22Rv1 (cell line): ENCODE measurements around the gene IL2RG.

ENCODE experiments used
- H3K27ac ChIP-seq: fragments of 450-650 bp; 2 replicates; pipeline ENCODE4 v1.5.1; 2017
- ZFX ChIP-seq: fragments of 450-650 bp; IDR thresholded peaks from 2 replicates; pipeline ENCODE4 v1.6.1; 2017; ENCODE audit warnings: antibody characterized with exemption, borderline replicate concordance
- TF ChIP-seq, protein P1 (sequence below): fragments of 450-650 bp; IDR thresholded peaks from 2 replicates; pipeline ENCODE4 v1.5.1; 2017; ENCODE audit warnings: mild to moderate bottlenecking

The IL2RG gene

DNA sequence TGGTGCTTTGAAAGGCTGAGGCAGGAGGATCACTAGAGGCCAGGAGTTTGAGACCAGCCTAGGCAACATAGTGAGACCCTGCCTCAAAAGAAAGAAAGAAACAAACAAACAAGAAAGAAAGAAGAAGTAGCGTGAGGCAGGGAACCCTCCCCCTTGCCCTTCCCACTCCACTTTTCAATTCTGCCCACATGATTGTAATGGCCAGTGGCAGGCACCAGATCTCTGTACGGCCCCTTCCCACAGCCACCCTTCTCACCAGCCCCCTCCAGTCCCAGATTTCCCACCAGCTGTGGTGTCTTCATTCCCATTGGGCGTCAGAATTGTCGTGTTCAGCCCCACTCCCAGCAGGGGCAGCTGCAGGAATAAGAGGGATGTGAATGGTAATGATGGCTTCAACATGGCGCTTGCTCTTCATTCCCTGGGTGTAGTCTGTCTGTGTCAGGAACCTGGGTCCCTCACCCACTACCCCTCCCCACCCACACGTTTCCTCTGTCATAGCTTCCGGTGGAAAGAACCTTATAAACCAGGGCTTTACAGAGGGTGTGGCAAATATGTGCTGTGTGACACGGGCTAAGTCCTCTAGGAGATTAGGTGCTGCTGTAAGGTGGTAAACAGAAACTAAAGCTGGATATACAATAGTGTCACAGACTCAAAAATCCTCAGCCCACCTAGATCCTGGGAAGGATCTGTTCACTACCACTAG lies at the start of gene IL2RG:
Gene IL2RG, minus strand, starts transcription at position 437 of the 703 bp plus-strand sequence. Its CDS starts 38 bp downstream, at position 399.
- H3K27ac ChIP-seq = no peak within 1 kb of the TSS
- TF ChIP-seq, protein P1, sequence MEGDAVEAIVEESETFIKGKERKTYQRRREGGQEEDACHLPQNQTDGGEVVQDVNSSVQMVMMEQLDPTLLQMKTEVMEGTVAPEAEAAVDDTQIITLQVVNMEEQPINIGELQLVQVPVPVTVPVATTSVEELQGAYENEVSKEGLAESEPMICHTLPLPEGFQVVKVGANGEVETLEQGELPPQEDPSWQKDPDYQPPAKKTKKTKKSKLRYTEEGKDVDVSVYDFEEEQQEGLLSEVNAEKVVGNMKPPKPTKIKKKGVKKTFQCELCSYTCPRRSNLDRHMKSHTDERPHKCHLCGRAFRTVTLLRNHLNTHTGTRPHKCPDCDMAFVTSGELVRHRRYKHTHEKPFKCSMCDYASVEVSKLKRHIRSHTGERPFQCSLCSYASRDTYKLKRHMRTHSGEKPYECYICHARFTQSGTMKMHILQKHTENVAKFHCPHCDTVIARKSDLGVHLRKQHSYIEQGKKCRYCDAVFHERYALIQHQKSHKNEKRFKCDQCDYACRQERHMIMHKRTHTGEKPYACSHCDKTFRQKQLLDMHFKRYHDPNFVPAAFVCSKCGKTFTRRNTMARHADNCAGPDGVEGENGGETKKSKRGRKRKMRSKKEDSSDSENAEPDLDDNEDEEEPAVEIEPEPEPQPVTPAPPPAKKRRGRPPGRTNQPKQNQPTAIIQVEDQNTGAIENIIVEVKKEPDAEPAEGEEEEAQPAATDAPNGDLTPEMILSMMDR = no peak
- TF ChIP-seq ZFX = no peak

DNA sequence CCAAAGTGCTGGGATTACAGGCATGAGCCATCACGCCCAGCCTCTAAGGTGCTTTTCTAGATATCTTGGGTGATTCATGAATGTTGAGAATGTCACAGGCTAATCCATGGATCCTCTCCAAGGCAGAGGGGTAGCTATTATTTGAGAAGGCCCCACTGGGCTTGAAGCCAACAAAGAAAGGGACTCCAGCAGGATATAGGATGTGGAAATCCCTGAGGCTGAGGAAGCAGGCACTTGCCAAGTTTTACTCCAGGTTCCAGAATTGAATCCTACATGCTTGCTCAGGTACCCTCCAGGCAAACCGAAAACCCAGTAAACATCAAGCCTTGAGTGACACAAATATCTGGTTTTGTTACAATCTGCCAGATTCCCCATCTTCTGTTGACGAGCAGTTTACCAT lies 49.1 kb upstream of the IL2RG start:
- TF ChIP-seq, protein P1 = no peak
- no peak for TF ChIP-seq ZFX
- no peak overlapping the region for H3K27ac ChIP-seq

DNA sequence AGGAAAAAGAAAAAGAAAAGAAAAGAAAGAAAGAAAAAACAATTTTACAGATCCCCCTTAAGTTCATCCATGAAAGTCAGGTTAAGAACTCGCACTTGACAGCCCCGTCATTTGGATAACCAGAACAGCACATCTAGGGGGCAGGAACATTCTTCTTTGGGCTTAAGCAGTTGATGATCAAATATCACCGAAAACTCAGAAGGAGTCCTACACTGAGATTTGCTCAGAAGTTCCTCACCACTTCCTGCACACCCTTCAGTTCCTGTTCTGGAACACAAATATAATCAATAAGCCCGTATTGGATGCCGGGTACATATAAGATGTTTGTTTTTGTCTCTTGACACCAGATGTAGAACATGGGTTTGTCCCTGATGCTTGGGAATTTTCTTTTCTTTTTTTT lies 48.0 kb upstream of the IL2RG start:
- TF ChIP-seq ZFX = no peak
- TF ChIP-seq, protein P1 = no peak
- H3K27ac ChIP-seq = no peak overlapping the region

DNA sequence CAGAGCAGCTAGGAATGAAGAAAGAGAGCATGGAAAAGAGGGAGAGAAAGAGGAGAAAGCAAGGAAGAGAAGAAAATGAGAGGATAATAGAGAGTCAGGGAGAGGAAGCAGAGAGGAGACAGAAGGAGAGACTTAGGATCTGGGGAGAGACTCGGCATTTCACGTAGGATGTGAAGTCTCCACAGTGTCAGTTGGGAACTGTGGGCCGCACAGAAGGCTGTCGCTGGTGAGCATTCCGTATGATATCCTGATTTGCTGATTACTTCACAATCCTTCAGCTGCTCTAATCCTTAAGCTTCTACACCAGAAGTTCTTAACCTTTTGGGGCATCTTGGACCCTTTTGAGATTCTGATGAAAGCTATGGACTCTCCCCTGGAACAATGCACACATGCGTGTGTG lies 47.2 kb upstream of the IL2RG start:
- no peak for TF ChIP-seq ZFX
- TF ChIP-seq, protein P1 = no peak
- no peak overlapping the region for H3K27ac ChIP-seq

DNA sequence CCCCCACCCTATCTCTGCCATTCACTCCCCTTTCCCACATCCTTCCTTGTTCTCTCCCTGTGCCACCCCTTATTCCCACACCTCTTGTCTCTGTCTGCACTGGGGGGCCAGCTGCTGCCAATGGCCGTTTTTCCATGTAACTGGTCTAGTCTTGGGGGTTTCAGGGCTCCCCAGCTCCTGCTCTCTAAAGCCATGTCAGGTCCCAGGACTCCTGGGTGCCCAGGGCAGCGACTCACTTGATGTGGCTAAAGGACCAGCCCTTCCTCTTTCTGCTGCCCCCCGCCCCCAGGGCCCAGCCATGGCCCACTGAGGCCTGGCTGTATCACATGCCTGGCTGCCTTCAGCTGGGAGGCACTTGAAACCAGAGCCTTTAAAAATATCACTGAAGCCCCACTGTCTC lies 43.3 kb upstream of the IL2RG start:
- TF ChIP-seq ZFX = no peak
- TF ChIP-seq, protein P1 = no peak
- H3K27ac ChIP-seq = no peak overlapping the region

DNA sequence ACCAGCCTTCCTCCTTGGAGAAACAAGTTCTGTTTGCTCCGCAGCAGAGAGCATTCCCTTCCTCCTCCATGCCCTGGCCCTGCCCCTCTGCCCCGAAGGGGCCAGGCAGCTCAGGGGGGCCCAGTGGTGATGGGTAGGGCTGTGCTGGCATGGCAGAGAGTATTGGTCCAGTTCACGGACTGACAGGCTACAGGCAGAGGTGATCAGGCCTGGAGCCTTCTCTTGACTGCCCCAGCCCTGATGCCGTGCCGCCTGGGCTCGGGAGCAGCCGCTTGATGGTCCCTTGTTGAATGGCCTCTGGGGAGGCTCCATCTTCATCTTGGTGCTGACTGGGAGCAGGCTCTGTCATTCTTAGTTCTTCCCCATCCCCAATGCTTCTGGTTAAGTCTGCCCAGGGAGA lies 42.8 kb upstream of the IL2RG start:
- TF ChIP-seq ZFX = no peak
- TF ChIP-seq, protein P1 = no peak
- H3K27ac ChIP-seq = no peak overlapping the region

DNA sequence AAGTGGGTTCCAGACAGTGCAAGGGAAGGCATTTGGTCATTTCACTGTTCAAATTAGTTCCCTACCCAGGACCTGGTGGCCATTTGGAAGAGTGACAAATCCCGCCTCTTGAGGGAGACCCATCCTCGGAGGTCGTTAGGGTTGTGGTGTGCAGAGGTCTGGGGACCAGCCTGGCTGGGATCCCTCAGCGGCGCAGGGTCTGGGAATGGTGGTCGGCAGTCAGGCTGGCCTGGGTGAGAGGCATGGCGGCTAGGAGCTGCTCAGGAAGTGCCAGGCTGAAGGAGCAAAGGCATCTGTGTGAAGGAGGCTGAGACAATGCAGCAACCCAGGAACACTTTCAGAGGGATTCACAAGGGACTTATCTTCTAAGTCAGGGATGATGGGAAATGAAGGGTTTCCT lies 40.0 kb upstream of the IL2RG start:
- TF ChIP-seq, protein P1 = no peak
- TF ChIP-seq ZFX = no peak
- no peak overlapping the region for H3K27ac ChIP-seq
